Endothelial cell of umbilical vein (primary cell): ENCODE data around the gene FBXL19. TPM values are rescaled to one million over a fixed set of nuclear protein-coding genes. Genes with fewer than 3 reads are reported as not detected.
"Not testable (repeated sequence)": the region's sequence is repeated elsewhere in the genome, so short reads cannot be mapped to it uniquely, and the experiment has no call there.

Source experiments
- BruUV-seq: library from RNA; stranded (reverse); fragments of 400-500 nt; replicated peaks from 2 replicates; lab custom pipeline; 2021; lab: Mats Ljungman, UMichigan
- CTCF ChIA-PET: fragments of 300-600, 350-600 bp; sonication (Branson Sonifier 250); formaldehyde crosslinking; loops from one replicate; lab custom pipeline; 2021; ENCODE audit warnings: antibody characterized with exemption, inconsistent platforms; lab: Charles Lee
- POLR2A ChIA-PET: fragments of 300-600, 350-600 bp; sonication (Branson Sonifier 250); formaldehyde crosslinking; loops from one replicate; lab custom pipeline; 2021; ENCODE audit warnings: antibody characterized with exemption, inconsistent platforms; lab: Charles Lee
- DNase-seq: peaks from one replicate; pipeline ENCODE4 v3.0.0-alpha.2; 2011; ENCODE audit warnings: low read depth, low spot score
- FAIRE-seq: peaks from 2 replicates; lab custom pipeline; 2011; peaks lifted over from hg19 to GRCh38; lab: Jason Lieb, UNC
- H2AFZ ChIP-seq: 2 replicates; pipeline ENCODE4 v1.6.0; 2012; ENCODE audit warnings: low read depth, low read length, control low read depth, inconsistent platforms
- H3K27ac ChIP-seq: 2 replicates; pipeline ENCODE4 v1.5.1; 2011; ENCODE audit warnings: low read depth, mild to moderate bottlenecking, control low read depth, low read length, moderate library complexity; ENCODE audit not compliant: insufficient read depth
- H3K27me3 ChIP-seq, 2 experiments: 2 replicates each; pipeline versions ENCODE4 v1.6.0 to v1.6.1; 2011; ENCODE audit warnings: low read length in 2 of 2, mixed read lengths in 1 of 2; ENCODE audit not compliant: control insufficient read depth in 2 of 2, insufficient read depth in 2 of 2
- H3K36me3 ChIP-seq, 2 experiments: 2 replicates in 1 of 2; 3 replicates in 1 of 2; pipeline ENCODE4 v1.5.1; 2011; ENCODE audit warnings: low read length in 2 of 2, mild to moderate bottlenecking in 1 of 2, moderate library complexity in 1 of 2; ENCODE audit not compliant: control insufficient read depth in 2 of 2, insufficient read depth in 2 of 2; ENCODE audit errors: extremely low read depth in 1 of 2
- H3K4me1 ChIP-seq: 3 replicates; pipeline ENCODE4 v1.5.1; 2011; ENCODE audit warnings: mild to moderate bottlenecking, low read length; ENCODE audit not compliant: control insufficient read depth, insufficient read depth; ENCODE audit errors: extremely low read depth
- H3K4me2 ChIP-seq: 2 replicates; pipeline ENCODE4 v1.6.1; 2011; ENCODE audit warnings: low read length, control low read depth, mixed read lengths; ENCODE audit not compliant: insufficient read depth
- H3K4me3 ChIP-seq, 3 experiments: fragments of 200-600 bp in 1 of 3; sonication (generic), shearing (Covaris generic) in 1 of 3; replicated peaks in 1 of 3; 2 replicates each; pipeline ENCODE4 v1.5.1; 2011 to 2016; ENCODE audit warnings: control low read depth in 3 of 3, low read length in 3 of 3, mild to moderate bottlenecking in 2 of 3, inconsistent platforms in 1 of 3, low read depth in 1 of 3, moderate library complexity in 1 of 3; ENCODE audit not compliant: insufficient read depth in 1 of 3
- H3K79me2 ChIP-seq: 2 replicates; pipeline ENCODE4 v1.6.0; 2012; ENCODE audit warnings: low read length, inconsistent platforms; ENCODE audit not compliant: control insufficient read depth, insufficient read depth
- H3K9ac ChIP-seq: replicated peaks from 2 replicates; pipeline ENCODE3; 2011; ENCODE audit warnings: low read length, control low read depth; ENCODE audit not compliant: insufficient read depth; ENCODE audit errors: extremely low read depth
- H3K9me1 ChIP-seq: replicated peaks from 3 replicates; pipeline ENCODE4 v1.6.0; 2011; ENCODE audit warnings: mild to moderate bottlenecking, low read length; ENCODE audit not compliant: control insufficient read depth, insufficient read depth; ENCODE audit errors: extremely low read depth
- H3K9me3 ChIP-seq: replicated peaks from 2 replicates; pipeline ENCODE4 v1.5.1; 2012; ENCODE audit warnings: low read length, inconsistent platforms; ENCODE audit not compliant: control insufficient read depth, insufficient read depth
- H4K20me1 ChIP-seq: replicated peaks from 2 replicates; pipeline ENCODE3; 2011; ENCODE audit warnings: mild to moderate bottlenecking, low read length; ENCODE audit not compliant: control insufficient read depth, insufficient read depth; ENCODE audit errors: extremely low read depth
- CTCF ChIP-seq, 2 donors: IDR thresholded peaks; 1 replicate in 1 of 2; 2 replicates in 1 of 2; pipeline ENCODE4 v1.5.1; 2011; ENCODE audit warnings: low read length in 2 of 2, mild to moderate bottlenecking in 2 of 2, moderate library complexity in 2 of 2, control low read depth in 1 of 2, inconsistent platforms in 1 of 2, low read depth in 1 of 2; ENCODE audit not compliant: insufficient read depth in 1 of 2; ENCODE audit errors: extremely low read depth in 1 of 2
- EZH2 ChIP-seq: IDR thresholded peaks from 2 replicates; pipeline ENCODE4 v1.6.1; 2012; ENCODE audit warnings: borderline replicate concordance, low read depth, mild to moderate bottlenecking, moderate library complexity, low read length, inconsistent platforms; ENCODE audit not compliant: severe bottlenecking
- FOS ChIP-seq: IDR thresholded peaks from 2 replicates; pipeline ENCODE4 v1.6.1; 2011; ENCODE audit warnings: mild to moderate bottlenecking, low read length, moderate library complexity, borderline replicate concordance; ENCODE audit not compliant: insufficient read depth
- GATA2 ChIP-seq: IDR thresholded peaks from 2 replicates; pipeline ENCODE4 v1.7.0; 2011; ENCODE audit warnings: low read depth, mild to moderate bottlenecking, moderate library complexity, mixed read lengths, low read length; ENCODE audit not compliant: insufficient read length, insufficient read depth
- JUN ChIP-seq: IDR thresholded peaks from 2 replicates; pipeline ENCODE4 v1.6.1; 2011; ENCODE audit warnings: borderline replicate concordance, low read depth; ENCODE audit not compliant: insufficient read length, insufficient read depth
- MYC ChIP-seq: IDR thresholded peaks from one replicate; pipeline ENCODE4 v1.6.1; 2011; ENCODE audit warnings: mild to moderate bottlenecking, low read depth, low read length
- POLR2A ChIP-seq: IDR thresholded peaks from 2 replicates; pipeline ENCODE4 v1.6.1; 2012; ENCODE audit warnings: low read depth, mild to moderate bottlenecking, control low read depth, low read length
- POLR2AphosphoS5 ChIP-seq: IDR thresholded peaks from 2 replicates; pipeline ENCODE4 v1.6.1; 2012; ENCODE audit warnings: low read depth, mild to moderate bottlenecking, control low read depth, low read length, moderate library complexity; ENCODE audit not compliant: insufficient read depth
- dilution Hi-C: fragments of 300-500 bp; cut with MboI; formaldehyde crosslinking; loops from one replicate; pipeline ENCODE4 v1.15.0; 2019; ENCODE audit warnings: low sequenced_read_pairs; ENCODE audit not compliant: extremely low pct_ligation_motif_present
- intact Hi-C: fragments of 100-400 bp; cut with micrococcal nuclease; formaldehyde crosslinking; loops from one replicate; pipeline ENCODE4 v1.10.0; 2022
- polyA plus RNA-seq, 4 experiments: library from polyadenylated mRNA; depleted of rRNA in 3 of 4; stranded (reverse) in 3 of 4; unstranded in 1 of 4; fragments of >200 nt; gene quantifications; 2 replicates each; pipeline versions ENCODE4 v1.2.1 to v1.2.3, GENCODE V29; 2011 to 2012; ENCODE audit warnings: missing spikeins in 1 of 4
- total RNA-seq: library from RNA; stranded (reverse); gene quantifications from 2 replicates; pipeline ENCODE4 v1.2.3, GENCODE V29; 2021
- TF ChIP-seq, protein P1 (sequence below): IDR thresholded peaks from 2 replicates; pipeline ENCODE4 v1.6.1; 2011; ENCODE audit not compliant: insufficient read depth, insufficient read length

The FBXL19 gene
- total and polyA plus RNA-seq, 2 donors (not counting 3 experiments of a cell fraction or from before 2014, with no cell fraction given): 22.1 to 38.0 TPM

DNA sequence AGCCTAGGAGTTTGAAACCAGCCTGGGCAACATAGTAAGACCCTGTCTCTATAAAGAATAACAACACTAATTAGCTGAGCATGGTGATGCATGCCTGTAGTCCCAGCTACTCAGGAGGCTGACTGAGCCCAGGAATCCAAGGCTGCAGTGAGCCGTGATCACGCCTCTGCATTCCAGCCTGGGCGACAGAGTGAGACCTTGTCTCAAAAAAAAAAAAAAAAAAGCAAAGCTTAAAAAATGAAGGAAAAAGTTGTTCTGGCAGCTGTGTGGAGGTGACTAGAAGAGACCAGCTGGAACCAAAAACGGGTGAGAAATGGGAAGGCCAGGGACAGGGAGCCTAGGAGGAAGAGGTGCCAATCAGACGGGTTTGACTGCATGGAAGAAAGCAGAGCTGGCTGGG lies 33.7 kb upstream of the FBXL19 start:
- no peak overlapping the region for H3K4me3 ChIP-seq
- ChIA-PET CTCF (interaction anchor here (1.1 to 1.7 kb wide), 2 partner anchors 12 to 45 kb away, joined by 3 to 5 read pairs; no protein-coding TSS in a partner anchor), POLR2A (interaction anchor here (0.6 kb wide), 1 partner anchor 104 kb away, joined by 3 read pairs; no protein-coding TSS in a partner anchor)
- no peaks in the 10 kb centered on the region for H3K9me3 ChIP-seq
- H2AFZ ChIP-seq: no peak overlapping the region
- no peaks in the 10 kb centered on the region for H3K27me3 ChIP-seq
- FAIRE-seq (no peak), DNase-seq (no peak)
- BruUV-seq: no TSS peak
- peaks cover 7% of the 10 kb centered on the region for H3K4me1 ChIP-seq
- H4K20me1 ChIP-seq: no peaks in the 10 kb centered on the region
- peaks cover 2 to 12% of the 10 kb centered on the region in 2 experiments for H3K36me3 ChIP-seq
- H3K79me2 ChIP-seq: peaks cover 9% of the 10 kb centered on the region
- H3K9me1 ChIP-seq: no peaks in the 10 kb centered on the region
- H3K27ac ChIP-seq: no peak overlapping the region
- no peak overlapping the region for H3K4me2 ChIP-seq
- intact Hi-C loops (no loop called here), dilution Hi-C loops (no loop called here)
- H3K9ac ChIP-seq: no peak overlapping the region
- TF ChIP-seq JUN (no peak), POLR2AphosphoS5 (no peak), EZH2 (no peak), CTCF (IDR thresholded peaks at IDR 0.05; ENCODE audit: extremely low read depth in 1 of 2, insufficient read depth in 1 of 2, low read depth in 1 of 2, low read length in 2 of 2) (no peak), POLR2A (no peak), MYC (no peak), FOS (no peak), GATA2 (no peak)
- TF ChIP-seq, protein P1, sequence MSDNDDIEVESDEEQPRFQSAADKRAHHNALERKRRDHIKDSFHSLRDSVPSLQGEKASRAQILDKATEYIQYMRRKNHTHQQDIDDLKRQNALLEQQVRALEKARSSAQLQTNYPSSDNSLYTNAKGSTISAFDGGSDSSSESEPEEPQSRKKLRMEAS: no peak

DNA sequence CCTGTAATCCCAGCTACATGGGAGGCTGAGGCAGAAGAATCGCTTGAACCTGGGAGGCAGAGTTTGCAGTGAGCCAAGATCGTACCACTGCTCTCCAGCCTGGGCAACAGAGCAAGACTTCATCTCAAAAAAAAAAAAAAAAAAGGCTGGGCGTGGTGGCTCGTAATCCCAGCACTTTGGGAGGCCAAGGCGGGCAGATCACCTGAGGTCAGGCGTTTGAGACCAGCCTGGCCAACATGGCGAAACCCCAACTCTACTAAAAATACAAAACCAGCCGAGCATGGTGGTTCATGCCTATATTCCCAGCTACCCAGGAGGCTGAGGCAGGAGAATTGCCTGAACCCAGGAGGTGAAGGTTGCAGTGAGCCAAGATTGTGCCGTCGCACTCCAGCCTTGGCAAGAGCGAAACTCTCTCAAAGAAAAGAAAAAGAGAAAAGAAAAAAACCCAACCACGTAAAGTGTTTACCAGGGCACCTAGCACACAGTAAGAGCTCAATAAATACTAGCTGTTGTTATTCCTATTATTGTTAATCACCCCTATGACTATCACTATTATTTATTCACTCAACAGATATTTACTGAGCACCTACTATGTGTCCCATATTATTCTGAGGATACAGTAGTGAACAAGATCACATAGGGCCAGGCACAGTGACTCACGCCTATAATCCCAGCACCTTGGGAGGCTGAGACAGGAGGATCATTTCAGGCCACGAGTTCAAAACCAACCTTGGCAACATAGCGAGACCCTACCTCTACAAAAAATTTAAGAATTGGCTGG lies 32.1 kb upstream of the FBXL19 start:
- DNase-seq, H3K4me3 ChIP-seq, H3K27ac ChIP-seq, H3K4me1 ChIP-seq, H3K79me2 ChIP-seq, H3K9ac ChIP-seq, intact Hi-C loops, H3K4me2 ChIP-seq, dilution Hi-C loops, H2AFZ ChIP-seq, H3K9me3 ChIP-seq, FAIRE-seq, H4K20me1 ChIP-seq, BruUV-seq, H3K27me3 ChIP-seq, H3K9me1 ChIP-seq, POLR2A ChIA-PET: not testable (repeated sequence)
- H3K36me3 ChIP-seq: peaks cover 2 to 10% of the 10 kb centered on the region in 2 experiments
- CTCF ChIA-PET: interaction anchor here (1.0 to 1.7 kb wide), 3 partner anchors 11 to 47 kb away, joined by 3 to 12 read pairs (median 9); no protein-coding TSS in a partner anchor
